ENCODE results near the gene KRT222.

Gene KRT222

GRCh38 chr17:40664582-40665333 lies at the start of gene KRT222:
KRT222 (minus strand) TSS chr17:40665177; CDS start chr17:40665099, 78 bp downstream.
- DNase-seq = peak; percentile 44

- peak; percentile 7 for DNase-seq
These were observed 49.5 kb upstream of the KRT222 start for GRCh38 chr17:40714473-40714872.

- no peak for DNase-seq
These were observed 42.8 kb upstream of the KRT222 start for GRCh38 chr17:40707745-40708144.

- DNase-seq = no peak
These were observed 40.6 kb upstream of the KRT222 start for GRCh38 chr17:40705584-40705983.

- no peak for DNase-seq
These were observed 38.7 kb upstream of the KRT222 start, which contains the start of gene KRT24 for GRCh38 chr17:40703652-40704051. KRT24 (minus strand) TSS chr17:40703752; CDS start chr17:40703693, 59 bp downstream.

GRCh38 chr17:40702271-40702670 lies 37.3 kb upstream of the KRT222 start:
- DNase-seq = no peak

GRCh38 chr17:40699853-40700252 lies 34.9 kb upstream of the KRT222 start:
- DNase-seq = no peak

GRCh38 chr17:40699371-40699770 lies 34.4 kb upstream of the KRT222 start:
- DNase-seq = no peak

- DNase-seq = peak; percentile 43
These were observed 32.3 kb upstream of the KRT222 start for GRCh38 chr17:40697297-40697696.

- DNase-seq = no peak
These were observed 31.7 kb upstream of the KRT222 start for GRCh38 chr17:40696651-40697072.

- no peak for DNase-seq
These were observed 31.0 kb upstream of the KRT222 start for GRCh38 chr17:40695874-40696472.

- DNase-seq = no peak
These were observed 29.6 kb upstream of the KRT222 start for GRCh38 chr17:40694584-40694983.

GRCh38 chr17:40687106-40687505 lies 22.1 kb upstream of the KRT222 start:
- no peak for DNase-seq

- DNase-seq = peak; percentile 19
These were observed 21.2 kb upstream of the KRT222 start for GRCh38 chr17:40686192-40686591.

GRCh38 chr17:40680998-40681397 lies 16.0 kb upstream of the KRT222 start:
- no peak for DNase-seq

- DNase-seq = no peak
These were observed 14.5 kb upstream of the KRT222 start for GRCh38 chr17:40679523-40679907.

- DNase-seq = no peak
These were observed 14.0 kb upstream of the KRT222 start for GRCh38 chr17:40678902-40679522.

- DNase-seq = no peak
These were observed 10.9 kb upstream of the KRT222 start for GRCh38 chr17:40675905-40676304.

GRCh38 chr17:40672654-40673053 lies 7.7 kb upstream of the KRT222 start:
- DNase-seq = no peak

- DNase-seq = no peak
These were observed 6.3 kb upstream of the KRT222 start for GRCh38 chr17:40671282-40671681.

GRCh38 chr17:40666331-40666730 lies 1.4 kb upstream of the KRT222 start:
- no peak for DNase-seq

- no peak for DNase-seq
These were observed 1.7 kb downstream of the KRT222 start for GRCh38 chr17:40663252-40663651.

GRCh38 chr17:40659911-40660310 lies 5.1 kb downstream of the KRT222 start:
- DNase-seq = no peak

GRCh38 chr17:40658396-40658795 lies 6.6 kb downstream of the KRT222 start:
- no peak for DNase-seq

Measured in NCI-H69 (cell line).